GM21825 (cell line): Measurements from ENCODE around the gene CEP78.
"Not testable (repeated sequence)": the region's sequence is repeated elsewhere in the genome, so short reads cannot be mapped to it uniquely, and the experiment has no call there.

Experiments used
- ATAC-seq: cut with Tn5 transposase; IDR thresholded peaks from one replicate; pipeline ENCODE4 v1.9.1; 2021; ENCODE audit warnings: mild to moderate bottlenecking, moderate library complexity; ENCODE audit not compliant: unreplicated experiment

CEP78 gene

GRCh38 chr9:78235256-78235761 lies 566 bp upstream of the CEP78 start:
- ATAC-seq: no peak

DNA sequence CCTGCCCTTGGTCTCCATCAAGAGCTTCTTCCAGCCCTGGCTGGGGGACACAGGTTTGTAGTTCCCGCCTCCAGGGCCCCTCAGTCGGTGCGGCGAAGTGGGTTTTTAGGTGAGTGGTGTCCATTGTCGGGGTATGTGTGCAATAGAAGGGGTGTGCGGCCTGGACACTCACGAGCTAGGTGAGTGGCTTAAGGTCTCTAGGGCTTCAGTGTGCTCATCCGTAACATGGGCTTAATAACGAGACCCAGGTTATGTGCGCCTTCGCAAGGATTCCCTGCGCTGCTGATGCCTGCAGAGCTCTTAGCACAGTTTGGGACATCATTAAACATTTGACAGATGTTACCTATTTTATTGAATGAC lies 656 bp downstream of the CEP78 start:
- no peak for ATAC-seq

- no peak for ATAC-seq
These were observed 2.5 kb downstream of the CEP78 start for GRCh38 chr9:78238046-78239038.

GRCh38 chr9:78239506-78239905 lies 3.6 kb downstream of the CEP78 start:
- no peak for ATAC-seq

DNA sequence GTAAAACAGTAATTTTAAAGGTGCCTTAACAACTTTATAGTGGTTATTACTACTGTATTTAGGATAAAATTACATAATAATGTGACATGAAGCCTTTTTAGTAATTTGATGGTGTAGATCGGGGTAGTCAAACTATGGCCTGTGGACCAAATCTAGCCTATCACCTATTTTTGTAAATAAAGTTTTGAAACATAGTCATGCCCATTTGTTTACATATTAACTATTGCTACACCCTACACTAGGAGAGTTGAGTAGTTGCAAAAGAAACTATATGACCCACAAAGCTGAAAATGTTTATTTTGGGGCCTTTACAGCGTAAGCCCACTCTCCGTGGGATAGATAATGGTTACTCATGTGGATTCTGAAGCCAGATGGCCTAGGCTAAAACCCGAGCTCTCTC lies 6.2 kb downstream of the CEP78 start:
- ATAC-seq: no peak

GRCh38 chr9:78243130-78243529 lies 7.3 kb downstream of the CEP78 start:
- no peak for ATAC-seq

DNA sequence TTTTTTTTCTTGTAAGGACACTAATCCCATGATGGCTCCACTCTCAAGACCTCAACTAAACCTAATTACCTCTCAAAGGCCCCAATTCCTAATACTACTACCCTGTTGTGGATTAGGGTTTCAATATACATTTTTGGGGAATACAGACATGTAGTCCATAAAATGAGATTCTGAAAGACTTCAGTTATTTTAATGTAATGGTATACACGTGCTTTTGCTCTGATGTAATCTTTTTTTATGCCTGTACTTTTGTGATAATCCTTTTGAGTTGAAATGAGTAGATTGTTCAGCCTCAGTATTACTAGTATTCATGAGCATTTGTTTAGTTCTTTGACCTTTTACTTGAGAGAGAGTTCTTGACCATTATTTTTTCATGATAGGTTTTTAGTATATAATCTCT lies 9.5 kb downstream of the CEP78 start:
- no peak for ATAC-seq

- ATAC-seq: no peak
These were observed 12.8 kb downstream of the CEP78 start for GRCh38 chr9:78248635-78249034.

- no peak for ATAC-seq
These were observed 13.7 kb downstream of the CEP78 start for GRCh38 chr9:78249542-78249941.

- ATAC-seq: no peak
These were observed 16.7 kb downstream of the CEP78 start for GRCh38 chr9:78252616-78253015.

DNA sequence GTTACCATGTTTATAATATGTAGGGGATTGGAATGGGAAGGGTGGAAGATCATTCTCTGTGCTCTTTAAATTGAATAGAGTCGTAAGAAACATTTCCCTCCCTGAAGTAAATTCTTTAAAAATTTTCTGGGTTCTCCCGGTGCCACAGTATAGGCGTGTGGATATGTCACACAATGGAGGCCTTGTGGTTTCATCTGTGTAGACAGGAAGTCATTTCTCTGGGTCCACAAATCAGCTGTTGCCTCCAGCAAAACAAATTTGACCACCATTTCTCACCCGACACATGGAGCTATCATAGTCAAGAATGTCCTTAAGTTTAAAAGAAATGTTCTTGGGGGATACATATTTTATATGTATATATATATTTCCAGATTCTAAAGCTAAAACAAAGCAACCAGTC lies 17.4 kb downstream of the CEP78 start:
- ATAC-seq: no peak

DNA sequence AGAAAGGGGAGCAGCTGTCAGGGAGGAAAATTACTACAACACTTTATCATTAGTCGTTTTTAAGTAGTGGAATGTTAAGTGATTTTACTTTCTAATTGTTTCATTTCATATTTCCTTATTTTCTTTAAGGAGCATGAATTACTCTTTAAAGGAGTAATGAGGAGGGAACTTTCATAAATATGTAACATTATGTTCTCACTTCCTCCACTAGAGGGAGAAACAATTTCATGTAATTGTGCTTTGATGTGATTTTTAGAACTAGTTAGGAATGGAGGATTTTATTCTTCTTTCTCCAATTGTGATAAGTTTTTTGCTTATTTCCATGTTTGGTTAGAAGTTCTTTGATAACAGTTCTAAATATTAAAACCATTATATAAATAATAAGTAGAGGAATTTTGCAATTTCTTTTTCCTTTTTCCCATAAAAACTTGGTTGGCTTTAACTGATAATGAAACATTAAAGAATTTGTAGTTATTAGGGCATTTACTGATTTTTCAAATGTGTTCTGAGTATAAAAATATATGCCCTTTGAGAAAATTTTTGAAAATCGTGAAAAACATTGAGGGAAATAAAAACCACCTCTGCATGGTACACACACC lies 25.6 kb downstream of the CEP78 start:
- no peak for ATAC-seq

- no peak for ATAC-seq
These were observed 26.8 kb downstream of the CEP78 start for GRCh38 chr9:78262655-78263054.

- ATAC-seq: no peak
These were observed 32.0 kb downstream of the CEP78 start for GRCh38 chr9:78267889-78268288.

- ATAC-seq: no peak
These were observed 33.9 kb downstream of the CEP78 start for GRCh38 chr9:78269784-78270183.

DNA sequence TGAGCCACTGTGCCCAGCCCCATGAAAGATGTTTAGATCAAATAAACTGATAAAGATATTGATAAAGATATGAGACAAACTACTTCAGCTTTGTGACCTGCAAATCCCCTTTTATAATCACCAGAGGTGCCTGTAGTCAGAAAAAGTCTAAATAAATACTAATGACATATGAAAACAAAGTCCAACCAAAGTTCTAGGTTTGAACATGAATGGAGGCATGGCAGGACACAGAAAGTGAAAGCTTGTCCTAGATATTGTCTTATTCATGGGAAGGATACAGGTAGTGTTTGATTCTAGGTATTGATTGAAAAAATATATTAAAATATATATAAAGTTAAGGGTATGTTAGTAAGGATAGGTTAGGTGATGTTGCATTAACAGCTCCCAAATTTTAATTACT lies 36.4 kb downstream of the CEP78 start:
- ATAC-seq: no peak

DNA sequence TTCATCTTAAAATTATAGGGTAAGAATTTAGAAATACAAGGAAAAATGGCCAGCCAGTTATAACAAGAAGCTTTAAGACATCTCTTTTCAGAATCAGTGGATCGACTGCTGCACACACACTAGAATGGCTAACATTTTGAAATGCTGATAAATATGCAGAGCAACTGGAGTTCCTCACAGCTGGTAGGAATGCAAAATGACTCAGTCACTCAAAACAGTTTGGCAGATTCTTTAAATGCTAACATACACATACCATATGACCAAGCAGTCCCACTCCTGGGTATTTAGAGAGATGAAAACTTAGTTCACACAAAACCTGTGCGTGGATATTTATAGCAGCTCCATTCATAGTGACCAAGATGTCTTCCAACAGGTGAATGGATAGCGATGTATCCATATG lies 37.9 kb downstream of the CEP78 start:
- no peak for ATAC-seq

- no peak for ATAC-seq
These were observed 42.4 kb downstream of the CEP78 start for GRCh38 chr9:78278177-78278777.

GRCh38 chr9:78278801-78279200 lies 42.9 kb downstream of the CEP78 start:
- ATAC-seq: no peak

DNA sequence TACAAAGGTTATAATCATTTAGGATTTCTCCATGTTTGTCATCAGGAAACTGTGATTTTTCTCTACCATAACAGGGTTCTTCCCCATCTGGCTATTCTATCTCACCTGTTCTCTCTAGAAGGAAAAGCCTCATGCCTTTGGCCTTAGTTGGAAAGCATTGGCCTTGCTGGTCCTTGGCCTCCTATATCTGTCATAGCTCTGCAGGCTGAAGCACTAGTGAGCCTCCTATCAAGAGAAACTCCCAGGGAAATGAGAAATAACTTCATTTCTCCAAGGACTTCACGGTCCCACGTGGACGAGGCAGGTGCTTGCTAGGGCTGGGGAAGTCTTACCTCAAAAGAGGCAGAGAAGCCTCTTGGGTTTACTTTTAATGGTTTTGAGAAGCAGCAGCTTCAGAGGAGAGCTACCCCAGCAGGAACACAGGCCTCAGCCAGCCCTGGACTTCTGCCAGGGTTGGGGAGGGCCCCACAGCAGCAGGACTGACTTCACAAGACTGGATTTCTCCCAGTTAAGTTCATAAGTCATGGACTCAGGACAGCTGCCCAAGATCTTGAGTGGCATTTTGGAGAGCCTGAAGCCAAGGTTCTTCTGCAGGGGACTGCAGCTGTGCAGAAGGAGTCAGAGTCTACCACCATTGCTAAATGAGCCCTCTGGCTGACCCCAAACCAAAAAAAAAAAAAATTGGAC lies 45.2 kb downstream of the CEP78 start:
- no peak for ATAC-seq

DNA sequence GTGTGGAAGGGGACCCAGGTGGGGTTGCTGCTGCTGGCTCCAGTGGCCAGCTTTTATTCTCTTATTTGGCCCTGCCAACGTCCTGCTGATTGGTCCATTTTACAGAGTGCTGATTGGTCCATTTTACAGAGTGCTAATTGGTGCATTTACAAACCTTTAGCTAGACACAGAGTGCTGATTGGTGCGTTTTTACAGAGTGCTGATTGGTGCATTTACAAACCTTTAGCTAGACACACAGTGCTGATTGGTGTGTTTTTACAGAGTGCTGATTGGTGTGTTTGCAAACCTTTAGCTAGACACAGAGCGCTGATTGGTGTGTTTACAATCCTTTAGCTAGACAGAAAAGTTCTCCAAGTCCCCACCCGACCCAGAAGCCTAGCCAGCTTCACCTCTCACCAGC lies 48.3 kb downstream of the CEP78 start:
- not testable (repeated sequence) for ATAC-seq
